Coronary artery (tissue), 2 donors: ENCODE data around the gene ADD3.

Experiments
- DNase-seq: peaks from one replicate; pipeline ENCODE4 v3.0.0-alpha.2; 2017; ENCODE audit warnings: low spot score
- H3K27ac ChIP-seq, 2 donors: fragments of 200-600 bp; sonication (generic); one replicate each; pipeline ENCODE4 v1.5.1; 2016 to 2019
- H3K4me3 ChIP-seq: fragments of 200-600 bp; sonication (generic); 2 replicates; pipeline ENCODE4 v1.5.1; 2016; ENCODE audit warnings: mild to moderate bottlenecking, moderate library complexity
- TF ChIP-seq, protein P1 (sequence below): fragments of 200-600 bp; sonication (generic); IDR thresholded peaks from one replicate; pipeline ENCODE4 v1.5.1; 2019; ENCODE audit warnings: antibody characterized with exemption

The ADD3 gene

DNA sequence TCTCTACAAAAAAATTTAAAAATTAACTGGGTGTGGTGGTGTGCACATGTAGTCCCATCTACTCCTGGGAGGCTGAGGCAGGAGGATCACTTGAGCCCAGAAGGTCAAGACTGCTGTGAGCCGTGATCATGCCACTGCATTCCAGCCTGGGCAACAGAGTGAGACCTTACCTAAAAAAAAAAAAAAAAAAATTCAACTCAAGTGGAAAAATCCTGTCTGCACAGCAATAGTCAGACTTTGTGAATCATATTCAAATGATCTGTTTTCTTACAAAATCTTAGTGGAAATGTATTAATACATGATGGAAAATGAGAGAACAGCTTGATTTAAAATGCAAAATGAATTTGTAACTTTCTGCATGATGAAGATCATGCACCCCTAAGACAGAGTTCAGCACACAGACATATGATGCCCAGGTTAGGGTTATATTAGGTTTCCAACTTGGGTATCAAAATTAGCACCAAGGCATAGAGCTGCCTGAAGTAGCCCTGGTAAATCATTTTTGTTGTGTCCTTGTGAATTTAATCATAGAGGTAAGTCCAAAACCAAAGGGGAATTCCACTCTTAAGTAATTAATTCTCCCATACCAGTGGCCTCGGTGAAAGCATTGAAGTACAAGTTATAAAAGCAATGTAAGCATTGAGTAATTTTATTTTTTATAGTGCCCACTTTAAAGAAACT, 93.8 kb downstream of the ADD3 start:
- no peak overlapping the region for H3K4me3 ChIP-seq
- TF ChIP-seq, protein P1, sequence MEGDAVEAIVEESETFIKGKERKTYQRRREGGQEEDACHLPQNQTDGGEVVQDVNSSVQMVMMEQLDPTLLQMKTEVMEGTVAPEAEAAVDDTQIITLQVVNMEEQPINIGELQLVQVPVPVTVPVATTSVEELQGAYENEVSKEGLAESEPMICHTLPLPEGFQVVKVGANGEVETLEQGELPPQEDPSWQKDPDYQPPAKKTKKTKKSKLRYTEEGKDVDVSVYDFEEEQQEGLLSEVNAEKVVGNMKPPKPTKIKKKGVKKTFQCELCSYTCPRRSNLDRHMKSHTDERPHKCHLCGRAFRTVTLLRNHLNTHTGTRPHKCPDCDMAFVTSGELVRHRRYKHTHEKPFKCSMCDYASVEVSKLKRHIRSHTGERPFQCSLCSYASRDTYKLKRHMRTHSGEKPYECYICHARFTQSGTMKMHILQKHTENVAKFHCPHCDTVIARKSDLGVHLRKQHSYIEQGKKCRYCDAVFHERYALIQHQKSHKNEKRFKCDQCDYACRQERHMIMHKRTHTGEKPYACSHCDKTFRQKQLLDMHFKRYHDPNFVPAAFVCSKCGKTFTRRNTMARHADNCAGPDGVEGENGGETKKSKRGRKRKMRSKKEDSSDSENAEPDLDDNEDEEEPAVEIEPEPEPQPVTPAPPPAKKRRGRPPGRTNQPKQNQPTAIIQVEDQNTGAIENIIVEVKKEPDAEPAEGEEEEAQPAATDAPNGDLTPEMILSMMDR: no peak
- DNase-seq: no peak
- H3K27ac ChIP-seq: no peak overlapping the region

DNA sequence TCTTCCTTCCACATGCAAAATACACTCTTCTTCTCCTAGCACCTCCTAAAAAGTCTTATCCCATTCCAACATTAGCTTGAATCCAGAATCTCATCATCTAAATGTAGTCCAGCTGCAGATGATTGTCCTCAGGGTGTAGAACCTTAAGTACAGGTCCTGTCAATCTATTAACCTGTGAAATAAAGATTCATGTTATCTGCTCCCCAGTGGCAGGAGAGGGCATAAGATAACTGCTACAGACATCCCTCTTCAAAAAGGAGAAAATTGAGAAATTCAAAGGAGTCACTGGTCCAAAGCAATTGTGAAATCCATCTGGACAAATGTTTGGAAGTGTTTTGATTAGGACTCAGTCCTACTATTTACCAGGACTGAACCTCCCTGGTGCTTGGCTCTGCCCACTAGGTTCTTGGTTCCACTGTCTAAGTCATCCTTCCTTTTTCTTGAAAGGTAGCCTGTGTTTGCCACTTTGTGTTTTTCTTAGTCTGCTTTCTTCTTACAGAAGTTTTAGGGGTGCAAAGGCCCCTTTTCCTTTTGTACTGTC, 96.2 kb downstream of the ADD3 start:
- Histone ChIP-seq H3K27ac (peak overlapping the region in 1 of 2 donors; percentile 18), H3K4me3 (no peak overlapping the region)
- no peak for DNase-seq
- TF ChIP-seq, protein P1: no peak

DNA sequence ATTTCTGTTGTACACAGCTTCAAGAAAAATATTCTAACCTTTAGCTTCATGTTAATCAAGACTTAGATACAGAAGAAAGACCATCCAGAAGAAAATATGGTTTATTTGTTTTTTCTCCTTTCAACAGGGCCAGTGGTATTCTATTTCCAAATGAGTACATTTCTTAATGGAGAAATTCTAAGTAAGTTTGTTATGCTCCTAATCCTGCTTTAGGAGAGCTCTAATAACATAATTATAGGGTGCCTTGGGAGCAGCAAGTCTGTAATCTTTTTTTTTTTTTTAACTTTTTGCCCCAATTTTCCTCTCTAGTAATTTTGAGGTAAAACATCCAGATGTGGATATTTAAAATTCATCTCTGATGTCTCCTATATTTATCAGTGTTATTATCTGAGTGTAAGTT, 98.1 kb downstream of the ADD3 start:
- TF ChIP-seq, protein P1: no peak
- Histone ChIP-seq H3K4me3 (no peak overlapping the region), H3K27ac (no peak overlapping the region)
- DNase-seq: no peak

DNA sequence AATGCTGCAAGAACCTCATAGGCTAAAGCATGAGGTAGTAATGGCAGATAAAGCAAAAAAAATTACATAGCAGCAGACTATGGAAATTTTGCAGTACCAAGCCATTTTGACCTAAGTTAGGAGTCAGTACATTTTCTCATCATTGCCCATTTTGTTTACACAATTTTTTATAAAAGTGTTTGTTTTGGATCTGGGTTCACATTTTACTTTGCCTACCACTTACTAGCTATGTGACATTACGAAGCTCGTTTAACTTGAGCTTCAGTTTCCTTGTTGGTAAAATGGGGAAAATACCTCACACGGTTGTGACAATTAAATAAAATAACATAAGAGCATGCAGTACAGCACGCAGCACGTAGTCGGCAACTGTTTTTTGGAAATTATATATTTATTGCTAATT, 99.6 kb downstream of the ADD3 start:
- TF ChIP-seq, protein P1: no peak
- DNase-seq: no peak
- no peak overlapping the region for H3K4me3 ChIP-seq
- no peak overlapping the region for H3K27ac ChIP-seq

DNA sequence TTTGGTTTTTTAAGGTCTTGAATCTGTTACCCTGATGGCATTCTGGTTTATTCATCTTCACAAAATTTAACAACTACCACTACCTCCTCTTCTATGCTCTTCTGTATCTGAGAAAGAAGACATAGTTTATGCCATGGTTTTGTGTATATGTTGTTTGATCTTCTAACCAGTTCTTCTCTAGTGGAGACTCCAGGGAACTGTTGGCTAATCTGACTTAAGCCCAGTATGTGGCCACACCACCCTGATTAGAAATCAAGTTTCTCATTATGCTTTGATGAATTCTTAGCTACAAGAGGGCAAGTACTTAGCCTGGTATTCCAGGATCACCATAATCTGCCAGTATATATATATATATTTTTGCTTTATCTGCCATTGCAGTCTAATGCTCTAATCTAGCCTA, 100.1 kb downstream of the ADD3 start:
- TF ChIP-seq, protein P1: no peak
- DNase-seq: no peak
- no peak overlapping the region for H3K4me3 ChIP-seq
- H3K27ac ChIP-seq: no peak overlapping the region

DNA sequence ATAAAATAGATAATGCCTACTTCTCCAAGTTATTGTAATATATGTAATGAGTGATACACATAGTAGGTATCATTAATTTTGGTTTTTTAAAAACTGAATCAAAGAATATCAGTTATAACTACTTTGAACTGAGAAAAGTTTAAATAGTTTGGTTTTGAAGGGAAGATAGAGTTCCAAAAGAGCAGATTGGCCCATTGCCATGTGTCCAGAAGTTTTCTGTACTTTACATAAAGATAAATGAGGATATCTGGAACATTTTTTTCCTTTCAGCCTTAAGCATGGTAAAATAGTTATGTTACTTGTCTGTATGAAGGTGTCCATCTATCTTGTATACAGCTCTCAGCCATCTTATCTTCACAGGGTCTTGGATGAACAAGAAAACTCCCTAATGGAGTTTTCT, 101.7 kb downstream of the ADD3 start:
- TF ChIP-seq, protein P1: no peak
- DNase-seq: no peak
- no peak overlapping the region for H3K27ac ChIP-seq
- H3K4me3 ChIP-seq: no peak overlapping the region

DNA sequence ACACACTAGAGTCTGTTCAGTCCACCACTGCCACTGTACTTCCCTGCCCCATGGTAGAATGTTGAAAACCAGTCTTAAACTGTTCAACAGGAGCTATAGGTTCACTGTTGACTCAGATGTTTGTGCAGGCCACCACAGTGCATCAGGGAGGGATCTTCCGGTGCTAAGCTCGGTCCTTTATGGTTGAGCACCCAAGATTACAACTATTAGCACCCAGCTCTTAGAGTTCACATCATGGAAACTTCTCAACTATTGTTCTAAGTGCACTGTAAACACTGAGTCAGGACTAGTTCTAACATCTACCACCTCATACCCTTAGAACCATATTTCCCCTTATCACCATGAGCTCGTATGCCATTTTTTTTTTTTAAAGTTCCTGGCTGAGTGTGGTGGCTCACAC, 102.6 kb downstream of the ADD3 start:
- no peak for DNase-seq
- Histone ChIP-seq H3K27ac (no peak overlapping the region), H3K4me3 (no peak overlapping the region)
- TF ChIP-seq, protein P1: no peak
